ENCODE measurements around the gene RPRD1B. TPM values are rescaled to one million over a fixed set of nuclear protein-coding genes. Genes with fewer than 3 reads are reported as not detected.

Gene RPRD1B
- total RNA-seq, 3 donors from 2014 or later, result 21.4 to 33.8 (median 31.3) TPM

DNA sequence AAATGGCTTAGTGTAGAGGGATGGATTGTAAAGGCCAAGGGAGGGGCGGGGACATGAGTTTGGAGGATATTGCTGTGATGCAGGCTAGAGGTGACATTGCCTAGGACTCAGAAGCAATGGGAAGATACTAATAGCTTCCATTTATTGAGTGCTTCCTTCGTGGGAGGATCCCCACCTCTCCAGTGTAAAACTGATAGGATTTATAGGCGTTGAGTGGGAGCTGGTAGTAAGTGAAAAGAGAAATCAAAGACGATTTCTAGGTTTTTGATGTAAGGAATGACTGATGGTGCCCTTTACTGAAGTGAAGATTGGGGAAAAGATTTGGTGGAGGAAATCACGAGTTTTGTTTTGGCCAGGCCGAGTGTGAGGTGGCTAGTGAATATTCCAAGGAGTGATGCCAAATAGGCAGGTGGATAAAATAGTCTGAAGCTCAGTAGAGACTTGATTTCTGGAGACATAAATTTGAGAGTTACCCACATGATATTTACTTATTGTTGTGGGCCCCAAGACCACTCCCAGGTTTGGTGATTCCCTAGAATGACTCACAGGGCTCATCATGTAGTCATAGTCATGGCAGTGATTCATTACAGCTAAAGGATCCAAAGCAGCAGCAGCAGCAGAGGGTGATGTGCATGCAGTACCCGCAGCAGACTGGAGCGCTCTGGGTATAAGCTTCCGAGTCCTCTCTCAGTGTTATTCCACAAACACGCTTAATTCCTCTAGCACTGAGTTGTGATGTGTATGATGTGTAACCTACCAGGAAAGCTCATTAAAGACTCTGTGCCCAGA, 10.2 kb downstream of the RPRD1B start:
- DNase-seq (ENCODE audit: low spot score in 2 of 2), result no peak
- Histone ChIP-seq H3K9me3 (no peaks in the 10 kb centered on the region), H3K36me3 (no peaks in the 10 kb centered on the region), H3K27ac (no peak overlapping the region), H3K4me3 (no peak overlapping the region), H3K4me1 (no peaks in the 10 kb centered on the region), H3K27me3 (no peaks in the 10 kb centered on the region)
- TF ChIP-seq, protein P1, sequence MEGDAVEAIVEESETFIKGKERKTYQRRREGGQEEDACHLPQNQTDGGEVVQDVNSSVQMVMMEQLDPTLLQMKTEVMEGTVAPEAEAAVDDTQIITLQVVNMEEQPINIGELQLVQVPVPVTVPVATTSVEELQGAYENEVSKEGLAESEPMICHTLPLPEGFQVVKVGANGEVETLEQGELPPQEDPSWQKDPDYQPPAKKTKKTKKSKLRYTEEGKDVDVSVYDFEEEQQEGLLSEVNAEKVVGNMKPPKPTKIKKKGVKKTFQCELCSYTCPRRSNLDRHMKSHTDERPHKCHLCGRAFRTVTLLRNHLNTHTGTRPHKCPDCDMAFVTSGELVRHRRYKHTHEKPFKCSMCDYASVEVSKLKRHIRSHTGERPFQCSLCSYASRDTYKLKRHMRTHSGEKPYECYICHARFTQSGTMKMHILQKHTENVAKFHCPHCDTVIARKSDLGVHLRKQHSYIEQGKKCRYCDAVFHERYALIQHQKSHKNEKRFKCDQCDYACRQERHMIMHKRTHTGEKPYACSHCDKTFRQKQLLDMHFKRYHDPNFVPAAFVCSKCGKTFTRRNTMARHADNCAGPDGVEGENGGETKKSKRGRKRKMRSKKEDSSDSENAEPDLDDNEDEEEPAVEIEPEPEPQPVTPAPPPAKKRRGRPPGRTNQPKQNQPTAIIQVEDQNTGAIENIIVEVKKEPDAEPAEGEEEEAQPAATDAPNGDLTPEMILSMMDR (IDR thresholded peaks at IDR 0.05), result no peak
- TF ChIP-seq POLR2A (IDR thresholded peaks at IDR 0.05), result no peak
- no peak for TF ChIP-seq POLR2AphosphoS5 (IDR thresholded peaks at IDR 0.05)
- intact Hi-C loops (cut with DNase I; ENCODE audit: low total_unique reads), result no loop called here

DNA sequence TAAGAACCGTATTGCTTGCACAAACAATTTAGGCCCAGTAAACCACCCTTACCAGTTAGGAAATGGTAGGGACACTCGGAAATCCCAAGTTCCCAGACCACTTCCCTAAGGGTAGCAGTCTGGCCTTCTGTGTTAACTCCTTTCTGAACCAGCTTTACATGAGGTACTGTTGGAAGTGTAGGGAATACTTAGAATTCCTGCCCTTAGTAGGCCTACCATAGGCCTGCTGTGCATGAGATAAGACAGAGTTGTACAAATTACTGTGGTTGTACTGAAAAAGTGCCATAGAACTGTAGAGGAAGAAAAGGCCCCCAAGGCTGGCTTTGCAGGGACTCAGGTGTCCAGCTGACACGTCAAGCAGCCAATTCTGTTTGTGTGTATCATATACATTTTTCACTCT, 11.1 kb downstream of the RPRD1B start:
- H3K36me3 ChIP-seq, result no peaks in the 10 kb centered on the region
- intact Hi-C loops (cut with DNase I; ENCODE audit: low total_unique reads), result no loop called here

DNA sequence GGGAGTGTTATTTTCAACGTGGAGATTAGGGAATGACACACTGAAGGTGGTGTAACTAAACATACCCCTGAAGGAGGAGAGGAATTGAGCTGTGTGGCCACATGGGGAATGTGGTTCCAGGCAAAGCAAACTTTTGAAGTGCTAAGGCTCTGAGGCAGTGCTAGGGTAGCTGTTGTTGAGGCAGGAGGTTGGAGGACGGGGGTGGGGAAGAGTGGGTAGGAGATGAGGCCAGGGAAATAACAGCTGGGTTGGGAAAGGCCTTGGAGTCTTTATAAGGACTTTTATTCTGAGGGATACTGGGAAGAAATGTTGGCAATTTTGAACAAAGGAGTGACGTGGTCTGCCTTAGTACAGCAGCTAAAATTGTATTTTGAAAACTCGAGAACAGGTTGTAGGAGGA, 13.0 kb downstream of the RPRD1B start:
- Histone ChIP-seq H3K9me3 (no peaks in the 10 kb centered on the region), H3K27me3 (no peaks in the 10 kb centered on the region), H3K36me3 (no peaks in the 10 kb centered on the region), H3K27ac (no peak overlapping the region), H3K4me1 (no peaks in the 10 kb centered on the region), H3K4me3 (no peak overlapping the region)
- TF ChIP-seq POLR2AphosphoS5 (IDR thresholded peaks at IDR 0.05) (no peak), POLR2A (IDR thresholded peaks at IDR 0.05) (no peak)
- TF ChIP-seq, protein P1 (IDR thresholded peaks at IDR 0.05), result no peak
- intact Hi-C loops (cut with DNase I; ENCODE audit: low total_unique reads), result no loop called here
- no peak for DNase-seq (ENCODE audit: low spot score in 2 of 2)

More for the DNA sequence above, 11.1 kb downstream of the RPRD1B start:
- TF ChIP-seq POLR2AphosphoS5 (IDR thresholded peaks at IDR 0.05) (no peak), POLR2A (IDR thresholded peaks at IDR 0.05) (no peak)
- TF ChIP-seq, protein P1 (IDR thresholded peaks at IDR 0.05), result no peak
- Histone ChIP-seq H3K4me1 (no peaks in the 10 kb centered on the region), H3K27ac (no peak overlapping the region), H3K9me3 (no peaks in the 10 kb centered on the region), H3K4me3 (no peak overlapping the region), H3K27me3 (no peaks in the 10 kb centered on the region)
- no peak for DNase-seq (ENCODE audit: low spot score in 2 of 2)

DNA sequence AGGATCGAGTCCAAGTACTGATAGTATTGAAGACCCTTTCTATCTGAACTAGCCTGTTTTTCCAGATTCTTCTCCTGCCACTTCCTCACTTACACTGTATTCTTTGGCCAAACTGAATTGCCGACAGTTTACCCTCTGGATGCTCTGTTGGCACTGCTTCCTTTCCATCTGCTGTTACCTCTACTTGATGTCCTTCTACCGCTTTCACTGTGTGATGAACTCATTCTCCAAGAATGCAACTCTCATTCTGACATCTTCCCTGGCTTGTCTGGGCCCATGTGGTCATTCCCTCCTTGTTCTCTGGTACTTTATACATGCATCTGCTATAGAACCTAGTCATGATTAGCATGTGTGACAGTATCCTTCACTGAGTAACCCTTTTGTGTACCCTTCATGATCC, 16.3 kb downstream of the RPRD1B start:
- intact Hi-C loops (cut with DNase I; ENCODE audit: low total_unique reads), result no loop called here
- no peak for DNase-seq (ENCODE audit: low spot score in 2 of 2)
- H3K27ac ChIP-seq, result no peak overlapping the region
- H3K9me3 ChIP-seq, result no peaks in the 10 kb centered on the region
- H3K27me3 ChIP-seq, result no peaks in the 10 kb centered on the region
- no peak for TF ChIP-seq POLR2A (IDR thresholded peaks at IDR 0.05)
- TF ChIP-seq, protein P1 (IDR thresholded peaks at IDR 0.05), result no peak
- no peak for TF ChIP-seq POLR2AphosphoS5 (IDR thresholded peaks at IDR 0.05)
- no peaks in the 10 kb centered on the region for H3K36me3 ChIP-seq
- no peaks in the 10 kb centered on the region for H3K4me1 ChIP-seq
- no peak overlapping the region for H3K4me3 ChIP-seq

DNA sequence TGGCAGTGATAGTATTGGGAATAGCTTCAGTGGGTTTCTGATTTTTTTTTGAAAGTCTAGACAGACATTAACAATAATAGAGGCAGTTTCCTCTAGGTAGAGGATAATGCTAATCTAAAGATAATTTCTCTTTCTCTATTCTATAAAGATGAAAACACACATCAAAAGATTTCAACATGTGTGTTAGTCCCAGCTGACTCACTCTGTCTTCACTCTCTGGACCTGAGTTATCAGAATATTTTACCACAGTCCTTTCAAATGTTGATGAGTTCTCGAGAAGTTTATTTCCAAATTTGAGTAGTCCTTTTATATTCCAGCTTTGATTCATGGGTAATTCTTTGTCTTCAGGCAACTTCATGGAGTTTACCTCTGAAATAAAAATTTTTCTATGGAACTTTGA, 17.1 kb downstream of the RPRD1B start:
- H3K27me3 ChIP-seq, result no peaks in the 10 kb centered on the region
- H3K4me3 ChIP-seq, result no peak overlapping the region
- H3K9me3 ChIP-seq, result no peaks in the 10 kb centered on the region
- TF ChIP-seq, protein P1 (IDR thresholded peaks at IDR 0.05), result no peak
- TF ChIP-seq POLR2A (IDR thresholded peaks at IDR 0.05) (no peak), POLR2AphosphoS5 (IDR thresholded peaks at IDR 0.05) (no peak)
- H3K27ac ChIP-seq, result no peak overlapping the region
- no peak for DNase-seq (ENCODE audit: low spot score in 2 of 2)
- H3K36me3 ChIP-seq, result no peaks in the 10 kb centered on the region
- intact Hi-C loops (cut with DNase I; ENCODE audit: low total_unique reads), result no loop called here
- no peaks in the 10 kb centered on the region for H3K4me1 ChIP-seq
